Activated T-cell treated with anti-CD3 and anti-CD28 coated beads, Interleukin-2, amount 50 U/mL, for 4 hours (primary cell): Measurements from ENCODE around the gene TSHZ1. TPM values are rescaled to one million over a fixed set of nuclear protein-coding genes. Genes with fewer than 3 reads are reported as not detected.

Source experiments
- ATAC-seq, 2 donors: fragments of 200-7000 bp; cut with Tn5 transposase; one replicate each; pipeline ENCODE4 v1.10.0; 2021
- DNase-seq: peaks from one replicate; pipeline ENCODE4 v3.0.0-alpha.2; 2020
- H3K27me3 Mint-ChIP-seq: one replicate; pipeline ENCODE4 v1.8.0; 2021; ENCODE audit warnings: low read depth, mixed read lengths
- H3K36me3 Mint-ChIP-seq: one replicate; pipeline ENCODE4 v1.8.0; 2022; ENCODE audit warnings: mixed read lengths; ENCODE audit not compliant: insufficient read depth
- H3K4me1 Mint-ChIP-seq: one replicate; pipeline ENCODE4 v1.8.0; 2021; ENCODE audit warnings: low read depth, mixed read lengths
- H3K4me3 Mint-ChIP-seq: one replicate; pipeline ENCODE4 v1.8.0; 2021; ENCODE audit warnings: mild to moderate bottlenecking, moderate library complexity, mixed read lengths
- H3K9me3 Mint-ChIP-seq: one replicate; pipeline ENCODE4 v1.8.0; 2021; ENCODE audit warnings: mixed read lengths
- total RNA-seq, 3 donors: library from RNA; stranded (reverse); gene quantifications; one replicate each; pipeline ENCODE4 v1.2.1, GENCODE V29; 2021

Gene TSHZ1
- total RNA-seq, 3 donors from 2014 or later = 10.8 to 13.6 (median 12.5) TPM

GRCh38 chr18:75208836-75209128 is 1.8 kb upstream of the TSHZ1 start:
- peak overlapping the region; percentile 93 for H3K4me3 Mint-ChIP-seq
- H3K27me3 Mint-ChIP-seq = no peaks in the 10 kb centered on the region
- ATAC-seq (peak in 1 of 2 donors; percentile 6), DNase-seq (no peak)
- no peaks in the 10 kb centered on the region for H3K9me3 Mint-ChIP-seq
- H3K36me3 Mint-ChIP-seq = no peaks in the 10 kb centered on the region
- H3K4me1 Mint-ChIP-seq = peaks cover 58% of the 10 kb centered on the region

DNA sequence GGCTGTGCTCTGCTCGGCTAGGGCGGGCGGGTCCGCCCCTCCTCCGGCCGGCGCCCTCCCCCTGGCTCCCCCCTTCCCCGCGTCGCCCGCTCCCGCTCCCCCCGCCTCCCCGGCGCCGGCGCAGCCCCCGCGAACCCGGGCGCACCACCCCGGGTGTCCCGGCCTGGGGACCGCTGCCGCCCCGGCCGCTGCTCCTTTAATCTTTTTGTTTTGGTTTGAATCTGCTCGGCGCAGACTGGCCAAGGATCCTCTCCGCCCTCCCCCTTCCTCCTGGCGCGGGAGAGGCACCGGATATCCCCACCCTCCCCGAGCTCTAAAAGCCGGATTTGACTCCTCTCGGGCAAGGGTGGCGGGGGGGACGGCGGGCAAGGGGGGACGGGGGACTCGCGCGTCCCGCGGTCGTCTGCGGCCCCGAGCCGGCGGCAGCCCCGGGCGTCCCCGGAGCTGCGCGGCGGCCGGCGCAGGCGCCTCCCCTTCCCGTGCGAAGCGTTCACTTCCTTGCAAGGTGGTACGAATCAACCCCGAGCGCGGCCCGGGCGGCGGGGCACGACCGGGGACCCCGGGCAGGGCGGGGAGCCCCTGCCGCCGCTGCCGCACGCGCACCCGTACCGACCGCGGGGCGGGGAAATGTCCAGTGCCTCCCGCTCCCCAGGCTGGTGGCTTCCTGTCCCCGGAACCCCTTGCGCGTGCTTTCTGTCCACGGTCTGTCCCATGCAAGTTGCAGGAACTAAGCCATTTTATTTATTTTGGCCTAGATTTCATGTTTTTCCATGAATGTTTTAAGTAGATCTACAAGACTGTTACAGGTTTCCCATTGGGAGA is 1.3 kb upstream of the TSHZ1 start, which contains the start of gene PTGR3:
Gene PTGR3, minus strand, starts transcription at position 11 of the 822 bp plus-strand sequence. CDS start 81 bp downstream, outside the sequence.
- no peaks in the 10 kb centered on the region for H3K9me3 Mint-ChIP-seq
- H3K4me1 Mint-ChIP-seq = peaks cover 63% of the 10 kb centered on the region
- H3K4me3 Mint-ChIP-seq = peak within 1 kb of the TSS; percentile 98
- peak; percentile 59 for DNase-seq
- ATAC-seq = peak; percentile 55 to 61
- H3K36me3 Mint-ChIP-seq = no peaks in the 10 kb centered on the region
- no peaks in the 10 kb centered on the region for H3K27me3 Mint-ChIP-seq

GRCh38 chr18:75209951-75210258 is 692 bp upstream of the TSHZ1 start:
- Mint-ChIP-seq H3K27me3 (no peaks in the 10 kb centered on the region), H3K36me3 (no peaks in the 10 kb centered on the region), H3K9me3 (no peaks in the 10 kb centered on the region), H3K4me3 (peak overlapping the region; percentile 98), H3K4me1 (peaks cover 68% of the 10 kb centered on the region)
- DNase-seq (no peak), ATAC-seq (no peak)

GRCh38 chr18:75211002-75211621 is 515 bp downstream of the TSHZ1 start:
- peaks cover 67% of the 10 kb centered on the region for H3K4me1 Mint-ChIP-seq
- DNase-seq = no peak
- peak in 1 of 2 donors; percentile 6 for ATAC-seq
- H3K9me3 Mint-ChIP-seq = no peaks in the 10 kb centered on the region
- peak overlapping the region; percentile 98 for H3K4me3 Mint-ChIP-seq
- no peaks in the 10 kb centered on the region for H3K36me3 Mint-ChIP-seq
- no peaks in the 10 kb centered on the region for H3K27me3 Mint-ChIP-seq

DNA sequence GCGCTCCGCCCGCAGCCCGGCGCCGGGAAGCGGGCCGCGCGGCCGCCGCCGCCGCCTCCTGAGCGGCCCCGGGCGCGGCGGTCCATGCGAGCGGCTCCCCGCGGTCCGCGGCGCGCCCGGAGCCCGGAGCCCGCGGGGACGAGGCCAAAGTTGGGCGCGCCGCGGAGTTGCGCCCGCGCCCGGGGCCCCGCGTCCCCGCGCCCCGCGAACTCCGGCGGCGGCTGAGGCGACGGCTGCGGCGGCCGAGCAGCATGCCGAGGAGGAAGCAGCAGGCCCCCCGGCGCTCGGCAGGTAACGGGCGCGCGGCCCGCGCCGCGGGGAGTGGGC is 992 bp downstream of the TSHZ1 start:
- DNase-seq = no peak
- no peak overlapping the region for H3K4me3 Mint-ChIP-seq
- H3K9me3 Mint-ChIP-seq = no peaks in the 10 kb centered on the region
- H3K36me3 Mint-ChIP-seq = no peaks in the 10 kb centered on the region
- peaks cover 67% of the 10 kb centered on the region for H3K4me1 Mint-ChIP-seq
- no peaks in the 10 kb centered on the region for H3K27me3 Mint-ChIP-seq
- no peak for ATAC-seq

GRCh38 chr18:75211953-75212750 is 1.6 kb downstream of the TSHZ1 start:
- no peaks in the 10 kb centered on the region for H3K9me3 Mint-ChIP-seq
- no peaks in the 10 kb centered on the region for H3K36me3 Mint-ChIP-seq
- ATAC-seq (no peak), DNase-seq (no peak)
- H3K4me3 Mint-ChIP-seq = peak overlapping the region; percentile 84
- H3K27me3 Mint-ChIP-seq = no peaks in the 10 kb centered on the region
- peaks cover 66% of the 10 kb centered on the region for H3K4me1 Mint-ChIP-seq

DNA sequence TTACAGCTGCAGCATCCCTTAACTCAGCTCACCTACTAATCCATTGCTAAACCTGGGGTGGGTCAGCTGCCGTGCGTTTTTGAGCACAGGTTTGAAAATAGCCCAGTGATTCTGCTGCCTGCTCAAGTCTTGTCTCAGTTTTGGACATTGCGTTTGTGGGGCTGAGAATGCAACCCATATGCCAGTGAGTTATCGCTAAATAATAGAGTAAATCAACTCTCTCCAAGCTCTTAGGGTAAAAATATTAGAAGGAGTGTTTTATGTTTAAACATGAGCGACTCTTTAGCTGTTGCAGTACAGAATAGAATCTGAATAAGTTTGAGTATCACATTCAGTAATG is 2.1 kb downstream of the TSHZ1 start:
- Mint-ChIP-seq H3K36me3 (no peaks in the 10 kb centered on the region), H3K9me3 (no peaks in the 10 kb centered on the region), H3K4me1 (peaks cover 66% of the 10 kb centered on the region), H3K4me3 (peak overlapping the region; percentile 84), H3K27me3 (no peaks in the 10 kb centered on the region)
- ATAC-seq (no peak), DNase-seq (no peak)

GRCh38 chr18:75213611-75214331 is 3.2 kb downstream of the TSHZ1 start:
- no peak for DNase-seq
- no peak for ATAC-seq
- Mint-ChIP-seq H3K27me3 (no peaks in the 10 kb centered on the region), H3K36me3 (no peaks in the 10 kb centered on the region), H3K4me1 (peaks cover 67% of the 10 kb centered on the region), H3K4me3 (peak overlapping the region; percentile 16), H3K9me3 (no peaks in the 10 kb centered on the region)

GRCh38 chr18:75214332-75214690 is 3.7 kb downstream of the TSHZ1 start:
- no peak for ATAC-seq
- DNase-seq = no peak

GRCh38 chr18:75214766-75215510 is 4.3 kb downstream of the TSHZ1 start:
- H3K9me3 Mint-ChIP-seq = no peaks in the 10 kb centered on the region
- ATAC-seq (no peak), DNase-seq (no peak)
- no peaks in the 10 kb centered on the region for H3K27me3 Mint-ChIP-seq
- H3K36me3 Mint-ChIP-seq = no peaks in the 10 kb centered on the region
- H3K4me1 Mint-ChIP-seq = peaks cover 76% of the 10 kb centered on the region
- H3K4me3 Mint-ChIP-seq = no peak overlapping the region

More at GRCh38 chr18:75214332-75214690, 3.7 kb downstream of the TSHZ1 start:
- Mint-ChIP-seq H3K36me3 (no peaks in the 10 kb centered on the region), H3K27me3 (no peaks in the 10 kb centered on the region), H3K4me3 (no peak overlapping the region), H3K9me3 (no peaks in the 10 kb centered on the region), H3K4me1 (peaks cover 72% of the 10 kb centered on the region)

DNA sequence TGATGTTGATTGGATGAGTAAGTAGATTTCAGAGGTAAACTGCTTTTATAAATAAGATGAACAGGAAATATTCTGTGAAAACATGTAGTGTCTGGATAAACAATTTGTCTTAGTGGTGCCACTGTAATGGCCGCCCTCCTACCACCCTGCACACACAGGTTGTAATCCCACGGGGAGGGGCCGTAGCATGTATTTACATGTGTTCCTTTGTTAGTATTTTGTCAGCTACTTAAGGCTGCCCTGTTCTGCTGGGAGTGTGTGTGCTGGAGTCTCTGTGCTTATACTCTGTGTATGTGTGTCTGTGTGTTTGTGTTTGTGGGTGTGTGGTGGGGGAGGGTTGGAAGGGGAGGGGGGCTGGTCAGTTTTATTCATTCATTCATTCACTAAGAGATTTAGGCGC is 5.1 kb downstream of the TSHZ1 start:
- Mint-ChIP-seq H3K27me3 (no peaks in the 10 kb centered on the region), H3K4me3 (no peak overlapping the region), H3K36me3 (no peaks in the 10 kb centered on the region), H3K9me3 (no peaks in the 10 kb centered on the region), H3K4me1 (peaks cover 75% of the 10 kb centered on the region)
- ATAC-seq (no peak), DNase-seq (no peak)

DNA sequence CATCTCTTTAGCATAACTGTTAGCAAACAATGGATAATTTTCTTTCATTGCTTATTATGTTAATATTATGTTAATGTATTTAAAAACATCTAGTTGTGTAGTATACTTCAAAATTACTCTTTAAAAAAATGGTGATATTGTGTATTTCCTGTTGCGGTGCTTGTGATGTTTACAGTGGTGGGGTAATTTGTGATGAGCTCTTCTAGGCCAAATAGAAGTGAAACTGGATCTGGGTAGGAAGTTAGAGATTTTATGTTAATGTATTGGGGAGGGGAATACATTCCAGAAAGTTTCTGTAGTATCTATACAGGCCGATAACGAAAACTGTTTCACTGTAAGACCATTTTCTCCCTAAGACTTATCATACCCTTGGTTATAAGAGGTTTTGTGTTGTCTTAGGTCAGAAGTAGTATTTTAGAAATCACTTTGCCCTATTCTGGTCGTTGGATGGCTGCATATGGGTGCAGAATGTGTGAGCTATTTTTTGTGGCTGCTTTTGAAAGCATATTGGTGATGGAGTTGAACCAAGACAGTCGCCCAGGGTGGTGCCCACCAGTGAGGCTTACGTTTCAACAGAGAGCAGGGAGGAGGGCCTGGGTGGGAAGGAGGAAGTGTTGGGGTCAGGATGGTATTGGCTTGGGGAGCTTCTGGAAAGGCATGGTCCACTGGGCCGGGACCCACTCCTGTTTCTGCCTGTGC is 5.8 kb downstream of the TSHZ1 start:
- H3K36me3 Mint-ChIP-seq = no peaks in the 10 kb centered on the region
- H3K4me1 Mint-ChIP-seq = peaks cover 78% of the 10 kb centered on the region
- DNase-seq (no peak), ATAC-seq (peak; percentile 15 to 27)
- H3K9me3 Mint-ChIP-seq = no peaks in the 10 kb centered on the region
- H3K4me3 Mint-ChIP-seq = peak overlapping the region; percentile 61
- no peaks in the 10 kb centered on the region for H3K27me3 Mint-ChIP-seq

DNA sequence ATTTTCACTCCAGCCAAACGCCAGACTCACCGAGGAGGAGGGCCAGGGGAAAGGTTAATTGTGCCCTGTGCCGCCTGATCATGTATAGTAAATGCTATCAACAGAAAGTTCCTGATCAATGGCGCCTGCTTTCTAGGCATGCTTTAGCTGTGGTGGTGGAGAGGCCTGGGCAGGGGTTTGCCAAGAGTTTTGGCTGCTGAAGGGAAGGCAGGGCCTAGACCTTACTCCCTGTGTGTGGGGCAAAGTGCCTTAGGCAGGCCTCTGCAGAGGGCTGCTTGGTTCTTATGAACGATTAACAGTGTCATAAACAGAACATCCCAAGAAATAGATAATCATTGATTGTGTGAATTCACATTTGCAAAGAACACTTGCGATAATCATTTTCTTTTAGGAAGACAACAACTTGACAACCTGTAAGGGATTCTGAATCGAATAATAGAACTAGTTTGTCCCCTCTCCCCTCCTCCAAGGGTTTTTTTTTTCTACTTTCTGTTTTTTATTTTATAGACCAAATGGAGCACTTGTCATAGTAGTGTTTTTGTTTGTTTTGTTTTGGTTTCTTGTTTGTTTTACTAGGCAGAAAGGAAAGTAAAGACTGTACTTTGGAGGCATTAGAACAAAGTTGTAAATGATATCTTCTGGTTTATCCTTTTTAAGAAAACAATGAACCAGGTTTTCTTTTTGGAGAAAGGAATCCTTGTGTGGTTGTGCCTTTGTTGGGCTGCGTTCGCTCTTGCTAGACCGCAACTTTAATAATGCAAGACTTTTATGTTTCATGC is 6.5 kb downstream of the TSHZ1 start:
- Mint-ChIP-seq H3K36me3 (no peaks in the 10 kb centered on the region), H3K4me1 (peaks cover 84% of the 10 kb centered on the region), H3K4me3 (peak overlapping the region; percentile 61), H3K27me3 (no peaks in the 10 kb centered on the region), H3K9me3 (no peaks in the 10 kb centered on the region)
- DNase-seq = no peak
- ATAC-seq = no peak
